WTC11 (cell line): ENCODE measurements around the gene MTHFD1L. TPM values are rescaled to one million over a fixed set of nuclear protein-coding genes. Genes with fewer than 3 reads are reported as not detected.
A peak's percentile ranks its signal among the peaks of the same experiment; 100 is the strongest.

Source experiments
- ATAC-seq: fragments of 200-7000 bp; cut with Tn5 transposase; 2 replicates; pipeline ENCODE4 v1.10.0; 2021; ENCODE audit warnings: mild to moderate bottlenecking, moderate library complexity
- CTCF ChIA-PET: fragments of 300-600 bp; sonication (Branson Sonifier 250); formaldehyde crosslinking; loops from one replicate; lab custom pipeline; 2021; ENCODE audit warnings: antibody characterized with exemption; lab: Charles Lee
- POLR2A ChIA-PET: fragments of 350-600 bp; sonication (Branson Sonifier 250); formaldehyde crosslinking; loops from one replicate; lab custom pipeline; 2021; ENCODE audit warnings: antibody characterized with exemption; lab: Charles Lee
- DNase-seq: peaks from one replicate; pipeline ENCODE4 v3.0.0; 2021; ENCODE audit warnings: low spot score
- H3K27ac Mint-ChIP-seq: 2 replicates; pipeline ENCODE4 v1.8.0; 2021; ENCODE audit warnings: mixed read lengths
- H3K27me3 Mint-ChIP-seq: 2 replicates; pipeline ENCODE4 v1.8.0; 2021; ENCODE audit warnings: low read depth, mild to moderate bottlenecking, moderate library complexity, mixed read lengths
- H3K36me3 Mint-ChIP-seq: 2 replicates; pipeline ENCODE4 v1.8.0; 2021; ENCODE audit warnings: mixed read lengths
- H3K4me1 Mint-ChIP-seq: 2 replicates; pipeline ENCODE4 v1.8.0; 2022; ENCODE audit warnings: mixed read lengths
- H3K4me3 Mint-ChIP-seq: 2 replicates; pipeline ENCODE4 v1.8.0; 2021; ENCODE audit warnings: mild to moderate bottlenecking, moderate library complexity, mixed read lengths
- H3K9me3 Mint-ChIP-seq: 2 replicates; pipeline ENCODE4 v1.8.0; 2021; ENCODE audit warnings: mixed read lengths
- CDX4 ChIP-seq: fragments of 250-450 bp; sonication (Bioruptor Pico); IDR thresholded peaks from 2 replicates; pipeline ENCODE4 v1.9.0; 2021; ENCODE audit warnings: moderate library complexity, mild to moderate bottlenecking, inconsistent platforms, borderline replicate concordance
- E2F5 ChIP-seq: sonication (generic); formaldehyde crosslinking; IDR thresholded peaks from 2 replicates; pipeline ENCODE4 v1.8.1; 2022; ENCODE audit warnings: mild to moderate bottlenecking, moderate library complexity, missing genetic modification reagents
- ELF4 ChIP-seq: sonication (generic); formaldehyde crosslinking; IDR thresholded peaks from 2 replicates; pipeline ENCODE4 v1.8.1; 2022; ENCODE audit warnings: low read depth, mild to moderate bottlenecking, moderate library complexity, missing genetic modification reagents
- FOXK1 ChIP-seq: sonication (generic); formaldehyde crosslinking; IDR thresholded peaks from 2 replicates; pipeline ENCODE4 v1.8.0; 2022; ENCODE audit warnings: mild to moderate bottlenecking, moderate library complexity, missing genetic modification reagents
- FOXP1 ChIP-seq: sonication (generic); formaldehyde crosslinking; IDR thresholded peaks from 2 replicates; pipeline ENCODE4 v1.8.0; 2022; ENCODE audit warnings: missing genetic modification reagents, mild to moderate bottlenecking, moderate library complexity, borderline replicate concordance
- FOXP4 ChIP-seq: sonication (generic); formaldehyde crosslinking; IDR thresholded peaks from 2 replicates; pipeline ENCODE4 v1.8.0; 2022; ENCODE audit warnings: mild to moderate bottlenecking, missing genetic modification reagents
- IRF2 ChIP-seq: sonication (generic); formaldehyde crosslinking; IDR thresholded peaks from 2 replicates; pipeline ENCODE4 v1.8.0; 2022; ENCODE audit warnings: low read depth, missing genetic modification reagents, borderline replicate concordance
- JUN ChIP-seq: sonication (generic); formaldehyde crosslinking; IDR thresholded peaks from 2 replicates; pipeline ENCODE4 v1.8.0; 2023; ENCODE audit warnings: mild to moderate bottlenecking, missing genetic modification reagents
- KAT7 ChIP-seq: sonication (generic); formaldehyde crosslinking; IDR thresholded peaks from 2 replicates; pipeline ENCODE4 v1.8.1; 2023; ENCODE audit warnings: missing genetic modification reagents, mild to moderate bottlenecking, borderline replicate concordance
- MAX ChIP-seq: sonication (generic); formaldehyde crosslinking; IDR thresholded peaks from 2 replicates; pipeline ENCODE4 v1.8.0; 2022; ENCODE audit warnings: mild to moderate bottlenecking, missing genetic modification reagents
- MXD4 ChIP-seq: fragments of 250-450 bp; sonication (Bioruptor Pico); IDR thresholded peaks from 2 replicates; pipeline ENCODE4 v1.8.0; 2021; ENCODE audit warnings: mild to moderate bottlenecking, moderate library complexity, borderline replicate concordance
- NFATC4 ChIP-seq: fragments of 250-450 bp; sonication (Bioruptor Pico); IDR thresholded peaks from 2 replicates; pipeline ENCODE4 v1.9.0; 2021; ENCODE audit warnings: mild to moderate bottlenecking
- NFYB ChIP-seq: sonication (generic); formaldehyde crosslinking; conservative IDR thresholded peaks from 2 replicates; pipeline ENCODE4 v1.8.0; 2022; ENCODE audit warnings: low read depth, missing genetic modification reagents
- NR3C1 ChIP-seq: sonication (generic); formaldehyde crosslinking; conservative IDR thresholded peaks from 2 replicates; pipeline ENCODE4 v1.8.1; 2023; ENCODE audit warnings: low read depth, mild to moderate bottlenecking, missing genetic modification reagents
- OVOL2 ChIP-seq: fragments of 250-450 bp; sonication (Bioruptor Pico); IDR thresholded peaks from 2 replicates; pipeline ENCODE4 v1.9.0; 2021; ENCODE audit warnings: mild to moderate bottlenecking, borderline replicate concordance
- PRRX2 ChIP-seq: fragments of 250-450 bp; sonication (Bioruptor Pico); IDR thresholded peaks from 2 replicates; pipeline ENCODE4 v1.8.0; 2021; ENCODE audit warnings: mild to moderate bottlenecking
- RELA ChIP-seq: sonication (generic); formaldehyde crosslinking; IDR thresholded peaks from 2 replicates; pipeline ENCODE4 v1.8.1; 2022; ENCODE audit warnings: missing genetic modification reagents, mild to moderate bottlenecking, borderline replicate concordance
- STAT6 ChIP-seq: sonication (generic); formaldehyde crosslinking; conservative IDR thresholded peaks from 2 replicates; pipeline ENCODE4 v1.8.1; 2023; ENCODE audit warnings: mild to moderate bottlenecking, low read depth, missing genetic modification reagents, moderate library complexity
- TCF7 ChIP-seq: sonication (generic); formaldehyde crosslinking; IDR thresholded peaks from 2 replicates; pipeline ENCODE4 v1.8.0; 2022; ENCODE audit warnings: mild to moderate bottlenecking, low read depth, missing genetic modification reagents, moderate library complexity
- TEAD4 ChIP-seq: sonication (generic); formaldehyde crosslinking; IDR thresholded peaks from 2 replicates; pipeline ENCODE4 v1.8.0; 2022; ENCODE audit warnings: mild to moderate bottlenecking, missing genetic modification reagents
- ZNF121 ChIP-seq: sonication (generic); formaldehyde crosslinking; IDR thresholded peaks from 2 replicates; pipeline ENCODE4 v1.8.0; 2023; ENCODE audit warnings: missing genetic modification reagents
- ZNF138 ChIP-seq: sonication (generic); formaldehyde crosslinking; conservative IDR thresholded peaks from 2 replicates; pipeline ENCODE4 v1.8.1; 2022; ENCODE audit warnings: mild to moderate bottlenecking, moderate library complexity, missing genetic modification reagents
- ZNF263 ChIP-seq: sonication (generic); formaldehyde crosslinking; IDR thresholded peaks from 2 replicates; pipeline ENCODE4 v1.8.1; 2022; ENCODE audit warnings: low read depth, mild to moderate bottlenecking, moderate library complexity, missing genetic modification reagents
- ZNF512 ChIP-seq: sonication (generic); formaldehyde crosslinking; IDR thresholded peaks from 2 replicates; pipeline ENCODE4 v1.8.1; 2022; ENCODE audit warnings: missing genetic modification reagents, borderline replicate concordance
- ZNF671 ChIP-seq: fragments of 250-450 bp; sonication (Bioruptor Pico); IDR thresholded peaks from 2 replicates; pipeline ENCODE4 v1.8.0; 2021; ENCODE audit warnings: mild to moderate bottlenecking
- total RNA-seq: library from RNA; stranded (reverse); gene quantifications from 3 replicates; pipeline ENCODE4 v1.2.3, GENCODE V29; 2021

The MTHFD1L gene
- total RNA-seq, 1 experiment from 2014 or later: 104 TPM

GRCh38 chr6:150929416-150929815 is 63.9 kb downstream of the MTHFD1L start:
- ChIA-PET CTCF (interaction anchor here (0.5 to 2.2 kb wide), 17 partner anchors 9 to 858 kb away, joined by 3 to 24 read pairs (median 3); partner anchors contain the start of gene MTHFD1L), POLR2A (no interaction called here)
- DNase-seq (no peak), ATAC-seq (no peak)
- Mint-ChIP-seq H3K9me3 (no peaks in the 10 kb centered on the region), H3K36me3 (peaks cover 32% of the 10 kb centered on the region), H3K27ac (0 out of 2 replicates have a peak overlapping the region, but pooled peaks have one; percentile 59), H3K4me1 (no peaks in the 10 kb centered on the region), H3K4me3 (no peak overlapping the region), H3K27me3 (no peaks in the 10 kb centered on the region)
- TF ChIP-seq E2F5 (CRISPR knock-in tag) (no peak), NFATC4 (CRISPR knock-in tag) (no peak), FOXP1 (CRISPR knock-in tag) (no peak), STAT6 (CRISPR knock-in tag) (no peak), ZNF671 (CRISPR knock-in tag) (no peak), ZNF263 (CRISPR knock-in tag) (no peak), FOXK1 (CRISPR knock-in tag) (no peak), ZNF138 (CRISPR knock-in tag) (no peak), CDX4 (CRISPR knock-in tag) (no peak), OVOL2 (CRISPR knock-in tag) (no peak), TEAD4 (CRISPR knock-in tag) (no peak), KAT7 (CRISPR knock-in tag) (no peak), IRF2 (no peak), MAX (CRISPR knock-in tag) (no peak)

- no peak for TF ChIP-seq FOXP4 (CRISPR knock-in tag)
- TF ChIP-seq, all 79 proteins: peak for 0
- no peak for ATAC-seq
- DNase-seq: no peak
- H3K4me3 Mint-ChIP-seq: no peak overlapping the region
- H3K27me3 Mint-ChIP-seq: no peaks in the 10 kb centered on the region
- ChIA-PET CTCF (interaction anchor here (0.7 kb wide), 1 partner anchor 113 kb away, joined by 4 read pairs; no protein-coding TSS in a partner anchor), POLR2A (no interaction called here)
- no peaks in the 10 kb centered on the region for H3K9me3 Mint-ChIP-seq
- H3K4me1 Mint-ChIP-seq: no peaks in the 10 kb centered on the region
- H3K36me3 Mint-ChIP-seq: peaks cover 31% of the 10 kb centered on the region
- H3K27ac Mint-ChIP-seq: no peak overlapping the region
These were observed 65.3 kb downstream of the MTHFD1L start for GRCh38 chr6:150930841-150931240.

- peaks cover 26% of the 10 kb centered on the region for H3K36me3 Mint-ChIP-seq
- ChIA-PET CTCF (no interaction called here), POLR2A (no interaction called here)
- TF ChIP-seq MXD4 (CRISPR knock-in tag): no peak
- TF ChIP-seq NFYB (CRISPR knock-in tag): no peak
- TF ChIP-seq PRRX2 (CRISPR knock-in tag): no peak
- no peak for TF ChIP-seq RELA
- no peak for TF ChIP-seq JUN (CRISPR knock-in tag)
- TF ChIP-seq ELF4 (CRISPR knock-in tag): no peak
- TF ChIP-seq NR3C1: no peak
- TF ChIP-seq ZNF512 (CRISPR knock-in tag): no peak
- no peak for TF ChIP-seq CDX4 (CRISPR knock-in tag)
- TF ChIP-seq ZNF121: no peak
- no peak for TF ChIP-seq TCF7 (CRISPR knock-in tag)
These were observed 65.9 kb downstream of the MTHFD1L start for GRCh38 chr6:150931405-150931804.

More at GRCh38 chr6:150931405-150931804, 65.9 kb downstream of the MTHFD1L start:
- ATAC-seq (no peak), DNase-seq (no peak)
- no peaks in the 10 kb centered on the region for H3K9me3 Mint-ChIP-seq
- no peaks in the 10 kb centered on the region for H3K27me3 Mint-ChIP-seq
- H3K4me3 Mint-ChIP-seq: no peak overlapping the region
- no peak overlapping the region for H3K27ac Mint-ChIP-seq
- H3K4me1 Mint-ChIP-seq: no peaks in the 10 kb centered on the region
